Loucy (cell line): Measurements from ENCODE around the gene LAPTM4A.

ENCODE experiments used
- H2AFZ ChIP-seq: fragments of 200-600 bp; sonication (generic); 2 replicates; pipeline ENCODE4 v1.6.0; 2016; ENCODE audit warnings: antibody characterized with exemption, mild to moderate bottlenecking, low read length, moderate library complexity
- H3F3A ChIP-seq: fragments of 200-600 bp; 2 replicates; pipeline ENCODE4 v1.6.0; 2016; ENCODE audit warnings: antibody characterized with exemption, low read depth, mild to moderate bottlenecking
- H3K27me3 ChIP-seq: fragments of 200-600 bp; sonication (generic); 2 replicates; pipeline ENCODE4 v1.6.1; 2014; ENCODE audit warnings: low read length, mild to moderate bottlenecking; ENCODE audit not compliant: insufficient read depth, poor library complexity, severe bottlenecking
- H3K36me3 ChIP-seq: fragments of 200-600 bp; sonication (generic); 2 replicates; pipeline ENCODE4 v1.6.1; 2016; ENCODE audit warnings: low read length; ENCODE audit not compliant: insufficient read depth
- H3K4me1 ChIP-seq: fragments of 200-600 bp; sonication (generic); 2 replicates; pipeline ENCODE4 v1.5.1; 2014; ENCODE audit warnings: low read length, mild to moderate bottlenecking; ENCODE audit not compliant: insufficient read depth, poor library complexity, severe bottlenecking
- H3K4me2 ChIP-seq: fragments of 200-600 bp; sonication (generic); 2 replicates; pipeline ENCODE4 v1.6.0; 2014; ENCODE audit warnings: antibody characterized with exemption, low read length, low read depth, mild to moderate bottlenecking; ENCODE audit not compliant: poor library complexity, severe bottlenecking
- H3K4me3 ChIP-seq: fragments of 200-600 bp; sonication (generic); 2 replicates; pipeline ENCODE4 v1.5.1; 2014; ENCODE audit warnings: low read length, mild to moderate bottlenecking, mixed read lengths; ENCODE audit not compliant: poor library complexity, severe bottlenecking
- H3K79me2 ChIP-seq: fragments of 200-600 bp; sonication (generic); 2 replicates; pipeline ENCODE4 v1.6.1; 2014; ENCODE audit warnings: low read length; ENCODE audit not compliant: insufficient read depth
- H3K9ac ChIP-seq: fragments of 200-600 bp; sonication (generic); 2 replicates; pipeline ENCODE4 v1.6.0; 2014; ENCODE audit warnings: mild to moderate bottlenecking, low read depth, low read length, moderate library complexity; ENCODE audit not compliant: poor library complexity, severe bottlenecking
- H3K9me2 ChIP-seq: fragments of 200-600 bp; sonication (generic); replicated peaks from 2 replicates; pipeline ENCODE4 v1.6.1; 2016; ENCODE audit warnings: low read depth, low read length, mixed read lengths
- H3K9me3 ChIP-seq: fragments of 200-600 bp; sonication (generic); 2 replicates; pipeline ENCODE4 v1.6.1; 2014; ENCODE audit warnings: mild to moderate bottlenecking, antibody characterized with exemption, low read length, low read depth; ENCODE audit not compliant: insufficient read depth
- H4K20me1 ChIP-seq: fragments of 200-600 bp; sonication (generic); 2 replicates; pipeline ENCODE4 v1.6.0; 2014; ENCODE audit warnings: antibody characterized with exemption, low read length, mild to moderate bottlenecking; ENCODE audit not compliant: insufficient read depth, poor library complexity, severe bottlenecking
- EZH2phosphoT487 ChIP-seq: fragments of 200-600 bp; IDR thresholded peaks from 2 replicates; pipeline ENCODE4 v1.6.1; 2018; ENCODE audit warnings: antibody characterized with exemption, mild to moderate bottlenecking, moderate library complexity, borderline replicate concordance
- TF ChIP-seq, protein P1 (sequence below): fragments of 200-600 bp; sonication (generic); conservative IDR thresholded peaks from 2 replicates; pipeline ENCODE4 v1.5.1; 2014; ENCODE audit warnings: mild to moderate bottlenecking, antibody characterized with exemption, low read length

LAPTM4A gene

DNA sequence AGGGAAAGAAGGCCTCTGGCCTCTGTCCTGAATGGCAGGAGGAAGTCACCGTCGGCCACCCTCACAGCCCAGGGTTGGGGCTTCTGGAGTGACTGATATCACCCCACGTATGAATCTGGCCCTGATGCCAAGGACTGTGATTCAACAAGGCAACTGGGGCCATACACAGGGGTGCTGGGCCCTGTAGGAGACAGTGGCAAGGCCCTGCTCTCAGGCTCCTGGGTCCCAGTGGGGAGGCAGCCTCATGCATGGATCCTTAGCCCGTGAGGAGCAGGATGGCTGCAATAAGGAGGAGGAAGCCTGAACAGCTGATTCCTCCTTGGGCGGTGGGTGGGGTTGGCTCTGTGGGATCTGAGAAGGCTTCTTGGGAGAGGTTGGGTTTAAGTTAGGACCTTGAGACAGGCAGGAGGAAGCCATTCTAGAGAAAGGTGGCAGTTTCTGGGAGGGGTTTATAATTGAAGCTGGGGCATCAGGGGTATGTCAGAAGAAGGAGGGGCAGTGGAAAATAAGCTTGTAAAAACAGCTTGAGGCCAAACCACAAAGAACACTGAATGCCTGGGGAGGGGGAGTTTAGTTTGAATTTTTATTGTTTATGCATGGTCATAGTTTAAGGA, 42.8 kb upstream of the LAPTM4A start:
- Histone ChIP-seq H3K9ac (peak overlapping the region; percentile 24), H3K4me2 (peak overlapping the region; percentile 17), H3K36me3 (no peaks in the 10 kb centered on the region), H4K20me1 (no peaks in the 10 kb centered on the region), H3F3A (no peaks in the 10 kb centered on the region), H3K27me3 (no peaks in the 10 kb centered on the region), H3K79me2 (no peaks in the 10 kb centered on the region), H2AFZ (peak overlapping the region; percentile 44), H3K4me3 (no peak overlapping the region), H3K9me3 (no peaks in the 10 kb centered on the region), H3K4me1 (peaks cover 13% of the 10 kb centered on the region), H3K9me2 (no peaks in the 10 kb centered on the region)
- TF ChIP-seq, protein P1, sequence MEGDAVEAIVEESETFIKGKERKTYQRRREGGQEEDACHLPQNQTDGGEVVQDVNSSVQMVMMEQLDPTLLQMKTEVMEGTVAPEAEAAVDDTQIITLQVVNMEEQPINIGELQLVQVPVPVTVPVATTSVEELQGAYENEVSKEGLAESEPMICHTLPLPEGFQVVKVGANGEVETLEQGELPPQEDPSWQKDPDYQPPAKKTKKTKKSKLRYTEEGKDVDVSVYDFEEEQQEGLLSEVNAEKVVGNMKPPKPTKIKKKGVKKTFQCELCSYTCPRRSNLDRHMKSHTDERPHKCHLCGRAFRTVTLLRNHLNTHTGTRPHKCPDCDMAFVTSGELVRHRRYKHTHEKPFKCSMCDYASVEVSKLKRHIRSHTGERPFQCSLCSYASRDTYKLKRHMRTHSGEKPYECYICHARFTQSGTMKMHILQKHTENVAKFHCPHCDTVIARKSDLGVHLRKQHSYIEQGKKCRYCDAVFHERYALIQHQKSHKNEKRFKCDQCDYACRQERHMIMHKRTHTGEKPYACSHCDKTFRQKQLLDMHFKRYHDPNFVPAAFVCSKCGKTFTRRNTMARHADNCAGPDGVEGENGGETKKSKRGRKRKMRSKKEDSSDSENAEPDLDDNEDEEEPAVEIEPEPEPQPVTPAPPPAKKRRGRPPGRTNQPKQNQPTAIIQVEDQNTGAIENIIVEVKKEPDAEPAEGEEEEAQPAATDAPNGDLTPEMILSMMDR, result no peak
- no peak for TF ChIP-seq EZH2phosphoT487

DNA sequence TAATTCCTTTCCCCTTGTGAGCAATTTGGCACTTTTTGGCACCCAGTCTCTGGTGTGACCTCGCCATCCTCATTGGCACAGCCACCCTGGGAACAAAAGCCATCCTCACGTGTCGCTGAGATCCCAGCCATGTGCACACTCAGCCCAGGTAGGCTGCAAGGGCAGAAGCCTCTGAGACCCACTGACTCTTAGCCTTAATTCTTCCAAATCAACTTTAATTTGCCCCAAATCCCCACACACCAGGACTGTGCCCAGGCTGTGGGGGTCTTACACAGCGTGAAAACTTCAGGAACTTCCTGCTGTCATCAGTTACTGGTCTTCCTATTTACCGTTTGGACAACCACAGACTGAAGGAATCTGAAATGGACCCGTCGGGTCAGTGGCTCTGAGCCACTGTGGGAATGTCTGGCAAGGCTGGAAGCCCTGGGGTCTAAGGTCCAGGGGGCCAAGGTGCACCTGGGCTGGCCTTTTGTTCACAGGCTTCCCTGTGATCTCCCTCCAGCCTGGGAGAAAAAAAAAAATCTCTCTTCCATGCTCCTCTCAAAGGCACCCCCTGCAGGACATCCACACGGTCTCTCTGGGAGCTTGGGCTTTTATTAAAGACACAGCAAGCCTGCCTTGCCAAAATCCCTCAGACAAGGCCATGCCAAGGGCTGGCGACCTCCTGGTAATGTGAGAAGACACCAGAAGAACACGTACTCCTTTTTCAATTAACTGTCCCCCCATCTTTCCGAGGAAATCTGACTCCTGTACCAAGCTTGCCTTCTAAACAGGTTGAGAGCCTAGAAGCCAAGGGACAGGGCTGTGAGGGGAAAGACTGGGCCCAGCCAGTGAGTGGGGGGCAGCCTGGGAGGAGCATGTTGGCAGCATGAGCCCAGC, 42.1 kb upstream of the LAPTM4A start:
- no peaks in the 10 kb centered on the region for H3K27me3 ChIP-seq
- H3K9me2 ChIP-seq, result no peaks in the 10 kb centered on the region
- no peaks in the 10 kb centered on the region for H3F3A ChIP-seq
- TF ChIP-seq, protein P1, result peak; percentile 52
- no peak for TF ChIP-seq EZH2phosphoT487
- peak overlapping the region; percentile 44 for H2AFZ ChIP-seq
- peaks cover 18% of the 10 kb centered on the region for H3K4me1 ChIP-seq
- peak overlapping the region; percentile 24 for H3K9ac ChIP-seq
- H3K9me3 ChIP-seq, result no peaks in the 10 kb centered on the region
- H3K4me2 ChIP-seq, result peak overlapping the region; percentile 17
- no peaks in the 10 kb centered on the region for H4K20me1 ChIP-seq
- H3K4me3 ChIP-seq, result no peak overlapping the region
- no peaks in the 10 kb centered on the region for H3K79me2 ChIP-seq
- H3K36me3 ChIP-seq, result no peaks in the 10 kb centered on the region

DNA sequence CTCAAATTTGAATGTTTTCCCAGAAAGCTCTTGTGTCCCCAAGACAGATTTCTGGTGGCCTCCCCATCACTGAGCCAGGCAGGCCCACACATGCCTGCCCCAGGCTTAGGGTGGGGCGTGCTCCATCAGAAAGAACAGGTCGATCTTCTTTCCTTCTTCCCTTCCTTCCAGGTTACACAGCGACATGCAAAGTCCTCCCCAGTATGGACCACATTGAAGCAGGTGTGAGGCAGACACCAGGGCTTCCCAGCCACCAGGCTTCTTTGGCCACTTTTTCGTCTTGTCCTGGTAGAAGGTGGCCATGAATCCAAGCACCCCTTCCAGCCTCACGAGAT, 41.4 kb upstream of the LAPTM4A start:
- H3K9ac ChIP-seq, result no peak overlapping the region
- no peak overlapping the region for H3K4me2 ChIP-seq
- H3F3A ChIP-seq, result no peaks in the 10 kb centered on the region
- no peaks in the 10 kb centered on the region for H3K36me3 ChIP-seq
- peaks cover 20% of the 10 kb centered on the region for H3K4me1 ChIP-seq
- H3K9me2 ChIP-seq, result no peaks in the 10 kb centered on the region
- no peak overlapping the region for H2AFZ ChIP-seq
- no peaks in the 10 kb centered on the region for H3K79me2 ChIP-seq
- TF ChIP-seq, protein P1, result no peak
- no peak for TF ChIP-seq EZH2phosphoT487
- H3K27me3 ChIP-seq, result no peaks in the 10 kb centered on the region
- H4K20me1 ChIP-seq, result no peaks in the 10 kb centered on the region
- no peak overlapping the region for H3K4me3 ChIP-seq
- H3K9me3 ChIP-seq, result no peaks in the 10 kb centered on the region
